K562 (cell line): ENCODE measurements around the gene MEX3A. TPM values are rescaled to one million over a fixed set of nuclear protein-coding genes. Genes with fewer than 3 reads are reported as not detected.

ENCODE experiments used
- ATAC-seq: fragments of 200-7000 bp; cut with Tn5 transposase; 3 replicates; pipeline ENCODE4 v1.9.1; 2020; ENCODE audit warnings: moderate library complexity
- BruUV-seq: library from RNA; stranded (reverse); fragments of 400-500 nt; replicated peaks from 2 replicates; lab custom pipeline; 2021; lab: Mats Ljungman, UMichigan
- CTCF ChIA-PET: fragments of 300-600 bp; formaldehyde crosslinking; extraction: SDS; loops from one replicate; lab custom pipeline; 2021; ENCODE audit warnings: low intra/inter-chr PET ratio; lab: Yijun Ruan, JAX
- POLR2A ChIA-PET: fragments of 300-600, 350-650 bp; sonication (Branson Sonifier 250); formaldehyde crosslinking; extraction: SDS; loops from one replicate; lab custom pipeline; 2021; ENCODE audit warnings: antibody characterized with exemption, inconsistent platforms; lab: Yijun Ruan, JAX
- DNase-seq, 4 experiments: peaks; one replicate each; pipeline versions ENCODE4 v3.0.0 to v3.0.0-alpha.2; 2011 to 2018; ENCODE audit warnings: low spot score in 3 of 4, mixed read lengths in 3 of 4; ENCODE audit errors: extremely low read depth in 1 of 4
- FAIRE-seq: peaks from 2 replicates; lab custom pipeline; 2011; peaks lifted over from hg19 to GRCh38; lab: Jason Lieb, UNC
- H2AFZ ChIP-seq: 2 replicates; pipeline ENCODE4 v1.6.0; 2011; ENCODE audit warnings: low read depth, low read length, control low read depth, inconsistent platforms
- H3K27ac ChIP-seq: fragments of 200-600 bp; 3 replicates; pipeline ENCODE4 v1.8.0; 2011; ENCODE audit warnings: low read depth, mild to moderate bottlenecking, control low read depth, inconsistent platforms, low read length, moderate library complexity, mixed read lengths; ENCODE audit errors: extremely low read depth
- H3K27me3 ChIP-seq, 2 experiments: fragments of 300-600 bp in 1 of 2; 2 replicates in 1 of 2; 3 replicates in 1 of 2; pipeline versions ENCODE4 v1.6.0 to v1.8.0; 2011; ENCODE audit warnings: inconsistent platforms in 2 of 2, low read length in 2 of 2, mild to moderate bottlenecking in 1 of 2, mixed read lengths in 1 of 2, moderate library complexity in 1 of 2; ENCODE audit not compliant: control insufficient read depth in 2 of 2, insufficient read depth in 2 of 2
- H3K36me3 ChIP-seq: fragments of 300-600 bp; 3 replicates; pipeline ENCODE4 v1.8.0; 2011; ENCODE audit warnings: mild to moderate bottlenecking, low read length, inconsistent platforms; ENCODE audit not compliant: control insufficient read depth, insufficient read depth
- H3K4me1 ChIP-seq, 2 experiments: fragments of 200-600 bp in 1 of 2; replicated peaks in 1 of 2; 2 replicates in 1 of 2; 3 replicates in 1 of 2; pipeline versions ENCODE4 v1.5.1 to v1.8.0; 2011; ENCODE audit warnings: inconsistent platforms in 2 of 2, low read length in 2 of 2, mild to moderate bottlenecking in 1 of 2, mixed read lengths in 1 of 2, moderate library complexity in 1 of 2; ENCODE audit not compliant: control insufficient read depth in 2 of 2, insufficient read depth in 2 of 2
- H3K4me2 ChIP-seq: 2 replicates; pipeline ENCODE4 v1.6.1; 2011; ENCODE audit warnings: low read length, control low read depth, inconsistent platforms, mixed read lengths; ENCODE audit not compliant: insufficient read depth
- H3K4me3 ChIP-seq: fragments of 200-600 bp; sonication (generic), shearing (Covaris generic); 2 replicates; pipeline ENCODE4 v1.5.1; 2016; ENCODE audit warnings: control low read depth, inconsistent platforms
- H3K79me2 ChIP-seq: fragments of 200-600 bp; 3 replicates; pipeline ENCODE4 v1.8.0; 2011; ENCODE audit warnings: low read length, inconsistent platforms; ENCODE audit not compliant: control insufficient read depth, insufficient read depth
- H3K9ac ChIP-seq, 2 experiments: 2 replicates each; pipeline versions ENCODE4 v1.6.0 to v1.6.1; 2011; ENCODE audit warnings: low read depth in 2 of 2, low read length in 2 of 2, control low read depth in 1 of 2, inconsistent platforms in 1 of 2, mild to moderate bottlenecking in 1 of 2, mixed read lengths in 1 of 2; ENCODE audit not compliant: insufficient read depth in 1 of 2
- H3K9me1 ChIP-seq: one replicate; pipeline ENCODE4 v1.6.0; 2011; ENCODE audit warnings: inconsistent platforms, mild to moderate bottlenecking, low read length, moderate library complexity; ENCODE audit not compliant: control insufficient read depth, insufficient read depth
- H3K9me3 ChIP-seq: replicated peaks from 2 replicates; pipeline ENCODE4 v1.5.1; 2011; ENCODE audit warnings: low read depth, low read length, inconsistent platforms; ENCODE audit not compliant: control insufficient read depth, insufficient read depth
- H4K20me1 ChIP-seq: replicated peaks from 2 replicates; pipeline ENCODE4 v1.6.1; 2011; ENCODE audit warnings: low read length, inconsistent platforms, mixed read lengths; ENCODE audit not compliant: control insufficient read depth, insufficient read depth
- KLF6 ChIP-seq: fragments of 250-450 bp; sonication (Bioruptor Pico); IDR thresholded peaks from 2 replicates; pipeline ENCODE4 v1.4.0; 2020; ENCODE audit warnings: mild to moderate bottlenecking, moderate library complexity, borderline replicate concordance
- MTF1 ChIP-seq: fragments of 250-450 bp; sonication (Bioruptor Pico); IDR thresholded peaks from 2 replicates; pipeline ENCODE4 v1.9.0; 2021; ENCODE audit warnings: moderate library complexity, mild to moderate bottlenecking, inconsistent platforms, borderline replicate concordance
- PHB2 ChIP-seq: fragments of 450-650 bp; IDR thresholded peaks from 2 replicates; pipeline ENCODE4 v1.6.1; 2017; ENCODE audit warnings: low read depth
- TBL1XR1 ChIP-seq, 2 experiments: IDR thresholded peaks; 2 replicates each; pipeline ENCODE4 v1.6.1; 2012; ENCODE audit warnings: improper control_type of control experiment in 2 of 2, low read length in 2 of 2, mild to moderate bottlenecking in 1 of 2
- TEAD1 ChIP-seq, 2 experiments: fragments of 450-650 bp in 1 of 2; sonication (generic) in 1 of 2; formaldehyde crosslinking; IDR thresholded peaks; 2 replicates each; pipeline versions ENCODE4 v1.4.0 to v1.8.0; 2020 to 2022; ENCODE audit warnings: mild to moderate bottlenecking in 2 of 2, missing genetic modification reagents in 1 of 2
- TEAD4 ChIP-seq, 2 experiments: sonication (generic) in 1 of 2; formaldehyde crosslinking in 1 of 2; IDR thresholded peaks; 2 replicates each; pipeline versions ENCODE4 v1.6.1 to v1.8.0; 2012 to 2022; ENCODE audit warnings: borderline replicate concordance in 1 of 2, inconsistent platforms in 1 of 2, low read length in 1 of 2, mild to moderate bottlenecking in 1 of 2, missing genetic modification reagents in 1 of 2
- ZNF431 ChIP-seq: sonication (generic); formaldehyde crosslinking; IDR thresholded peaks from 2 replicates; pipeline ENCODE4 v1.8.0; 2022; ENCODE audit warnings: mild to moderate bottlenecking, missing genetic modification reagents
- ZNF717 ChIP-seq: fragments of 250-450 bp; sonication (Bioruptor Pico); IDR thresholded peaks from 2 replicates; pipeline ENCODE4 v1.5.0; 2021
- WGBS: fragments of 100-300 bp; shearing (Covaris generic); methylation state at CpG from one replicate; pipeline ENCODE4 v1.1.6; 2016; ENCODE audit warnings: low coverage, mixed read lengths; ENCODE audit not compliant: insufficient coverage; ENCODE audit errors: missing lambda C conversion rate; 5-methylcytosine and 5-hydroxymethylcytosine counted together
- in situ Hi-C: fragments of 300-500 bp; cut with MboI; formaldehyde crosslinking; loops from 4 replicates; pipeline ENCODE4 v1.15.0; 2018; ENCODE audit warnings: inconsistent platforms, mixed read lengths
- intact Hi-C: fragments of 100-400 bp; cut with micrococcal nuclease; formaldehyde crosslinking; loops from 2 replicates; pipeline ENCODE4 v1.14.2; 2022
- polyA plus RNA-seq, 8 experiments: library from polyadenylated mRNA; depleted of rRNA in 4 of 8; stranded (reverse) in 5 of 8; unstranded in 3 of 8; fragments of >200 nt; fragmentation: Nextera tagmentation in 2 of 8; fragmentation: Illumina TruSeq in 1 of 8; extraction: Ambion mirVana in 2 of 8; extraction: Trizol in 1 of 8; gene quantifications; 2 replicates each; pipeline versions ENCODE4 v1.2.1 to v1.2.3, GENCODE V29; 2011 to 2014; ENCODE audit warnings: inconsistent platforms in 1 of 8, missing spikeins in 1 of 8
- total RNA-seq, 7 experiments: library from RNA; depleted of rRNA in 6 of 7; stranded (reverse); fragments of >200 nt in 6 of 7; fragmentation: Illumina TruSeq in 2 of 7; extraction: Trizol in 2 of 7; gene quantifications; 2 replicates each; pipeline versions ENCODE4 v1.2.1 to v1.2.3, GENCODE V29; 2011 to 2021; ENCODE audit warnings: low replicate concordance in 1 of 7
- TF ChIP-seq, protein P1 (sequence below), 2 experiments: fragments of 450-650 bp in 1 of 2; IDR thresholded peaks; 2 replicates each; pipeline ENCODE4 v1.6.1; 2011 to 2017; ENCODE audit warnings: low read depth in 2 of 2, antibody characterized with exemption in 1 of 2, borderline replicate concordance in 1 of 2, low read length in 1 of 2, mild to moderate bottlenecking in 1 of 2, mixed read lengths in 1 of 2; ENCODE audit not compliant: control insufficient read depth in 1 of 2
- TF ChIP-seq, protein P2 (sequence below): sonication (generic); formaldehyde crosslinking; IDR thresholded peaks from 2 replicates; pipeline ENCODE4 v1.8.1; 2023; ENCODE audit warnings: mild to moderate bottlenecking, missing genetic modification reagents

Gene MEX3A
- total and polyA plus RNA-seq, 9 of the 15 experiments (the other 6 are each of a cell fraction or from before 2014, with no cell fraction given), result 0.36 to 13.7 (median 5.2) TPM

DNA sequence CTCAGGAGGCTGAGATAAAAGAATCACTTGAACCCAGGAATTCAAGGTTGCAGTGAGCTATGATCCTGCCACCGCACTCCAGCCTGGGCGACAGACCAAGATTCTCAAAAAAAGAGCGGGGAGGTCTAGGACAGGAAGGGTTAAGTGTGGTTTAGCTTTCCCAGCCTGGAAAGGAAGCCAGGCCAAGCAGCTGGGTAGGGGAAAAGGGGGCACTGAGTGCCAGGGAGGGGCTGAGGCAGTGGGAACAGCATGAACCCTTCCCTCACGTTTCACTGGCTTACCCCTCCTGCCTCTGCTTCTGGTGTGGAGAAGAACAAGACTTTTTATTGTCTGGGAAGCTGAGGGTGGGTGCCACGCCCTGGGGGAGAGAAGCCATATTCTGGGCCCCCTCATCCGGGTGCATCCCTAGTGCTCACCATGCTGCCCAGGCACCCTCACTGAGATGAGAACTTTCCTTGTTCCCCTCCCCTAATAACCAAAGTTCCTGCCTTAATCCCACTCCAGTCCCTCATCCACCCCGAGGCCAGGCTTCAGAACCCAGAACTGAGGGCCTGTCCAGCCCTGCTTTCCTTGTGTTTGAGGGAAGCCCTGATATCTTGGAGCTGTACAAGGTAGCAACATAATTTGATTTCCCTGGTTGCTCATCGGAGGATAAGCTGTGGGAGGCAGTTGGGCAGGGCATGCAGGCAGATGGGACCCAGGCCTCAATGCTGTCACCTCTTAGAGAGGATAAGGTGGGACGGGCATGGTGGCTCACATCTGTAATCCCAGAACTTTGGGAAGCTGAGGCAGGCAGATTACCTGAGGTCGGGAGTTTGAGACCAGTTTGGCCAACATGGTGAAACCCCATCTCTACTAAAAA is 30.2 kb upstream of the MEX3A start:
- Histone ChIP-seq H3K36me3 (no peaks in the 10 kb centered on the region), H3K9ac (peak overlapping the region in 1 of 2 experiments; percentile 1; a peak in 1 of 4 replicates), H3K9me1 (no peaks in the 10 kb centered on the region), H3K79me2 (peaks cover 30% of the 10 kb centered on the region), H3K4me3 (no peak overlapping the region), H3K27ac (no peak overlapping the region), H2AFZ (no peak overlapping the region), H3K4me1 (peaks cover 13 to 27% of the 10 kb centered on the region in 2 experiments), H4K20me1 (no peaks in the 10 kb centered on the region; the same call in 1 of the 2 replicates), H3K27me3 (no peaks in the 10 kb centered on the region), H3K9me3 (no peaks in the 10 kb centered on the region), H3K4me2 (no peak overlapping the region)
- no peak for ATAC-seq
- 58% methylated on average over 10 of the region's 10 CpGs for WGBS
- CTCF ChIA-PET, result no interaction called here
- no TSS peak for BruUV-seq
- TF ChIP-seq, protein P1, sequence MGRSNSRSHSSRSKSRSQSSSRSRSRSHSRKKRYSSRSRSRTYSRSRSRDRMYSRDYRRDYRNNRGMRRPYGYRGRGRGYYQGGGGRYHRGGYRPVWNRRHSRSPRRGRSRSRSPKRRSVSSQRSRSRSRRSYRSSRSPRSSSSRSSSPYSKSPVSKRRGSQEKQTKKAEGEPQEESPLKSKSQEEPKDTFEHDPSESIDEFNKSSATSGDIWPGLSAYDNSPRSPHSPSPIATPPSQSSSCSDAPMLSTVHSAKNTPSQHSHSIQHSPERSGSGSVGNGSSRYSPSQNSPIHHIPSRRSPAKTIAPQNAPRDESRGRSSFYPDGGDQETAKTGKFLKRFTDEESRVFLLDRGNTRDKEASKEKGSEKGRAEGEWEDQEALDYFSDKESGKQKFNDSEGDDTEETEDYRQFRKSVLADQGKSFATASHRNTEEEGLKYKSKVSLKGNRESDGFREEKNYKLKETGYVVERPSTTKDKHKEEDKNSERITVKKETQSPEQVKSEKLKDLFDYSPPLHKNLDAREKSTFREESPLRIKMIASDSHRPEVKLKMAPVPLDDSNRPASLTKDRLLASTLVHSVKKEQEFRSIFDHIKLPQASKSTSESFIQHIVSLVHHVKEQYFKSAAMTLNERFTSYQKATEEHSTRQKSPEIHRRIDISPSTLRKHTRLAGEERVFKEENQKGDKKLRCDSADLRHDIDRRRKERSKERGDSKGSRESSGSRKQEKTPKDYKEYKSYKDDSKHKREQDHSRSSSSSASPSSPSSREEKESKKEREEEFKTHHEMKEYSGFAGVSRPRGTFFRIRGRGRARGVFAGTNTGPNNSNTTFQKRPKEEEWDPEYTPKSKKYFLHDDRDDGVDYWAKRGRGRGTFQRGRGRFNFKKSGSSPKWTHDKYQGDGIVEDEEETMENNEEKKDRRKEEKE (IDR thresholded peaks at IDR 0.05; ENCODE audit: borderline replicate concordance in 1 of 2, control insufficient read depth in 1 of 2, low read depth in 2 of 2, low read length in 1 of 2), result no peak
- TF ChIP-seq TBL1XR1 (IDR thresholded peaks at IDR 0.05; ENCODE audit: low read length in 2 of 2), result no peak
- TF ChIP-seq, protein P2, sequence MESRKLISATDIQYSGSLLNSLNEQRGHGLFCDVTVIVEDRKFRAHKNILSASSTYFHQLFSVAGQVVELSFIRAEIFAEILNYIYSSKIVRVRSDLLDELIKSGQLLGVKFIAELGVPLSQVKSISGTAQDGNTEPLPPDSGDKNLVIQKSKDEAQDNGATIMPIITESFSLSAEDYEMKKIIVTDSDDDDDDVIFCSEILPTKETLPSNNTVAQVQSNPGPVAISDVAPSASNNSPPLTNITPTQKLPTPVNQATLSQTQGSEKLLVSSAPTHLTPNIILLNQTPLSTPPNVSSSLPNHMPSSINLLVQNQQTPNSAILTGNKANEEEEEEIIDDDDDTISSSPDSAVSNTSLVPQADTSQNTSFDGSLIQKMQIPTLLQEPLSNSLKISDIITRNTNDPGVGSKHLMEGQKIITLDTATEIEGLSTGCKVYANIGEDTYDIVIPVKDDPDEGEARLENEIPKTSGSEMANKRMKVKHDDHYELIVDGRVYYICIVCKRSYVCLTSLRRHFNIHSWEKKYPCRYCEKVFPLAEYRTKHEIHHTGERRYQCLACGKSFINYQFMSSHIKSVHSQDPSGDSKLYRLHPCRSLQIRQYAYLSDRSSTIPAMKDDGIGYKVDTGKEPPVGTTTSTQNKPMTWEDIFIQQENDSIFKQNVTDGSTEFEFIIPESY, result no peak
- TF ChIP-seq ZNF717 (CRISPR knock-in tag), result no peak
- no peak for TF ChIP-seq ZNF431 (CRISPR knock-in tag)
- TF ChIP-seq MTF1 (CRISPR knock-in tag), result no peak
- TF ChIP-seq KLF6 (CRISPR knock-in tag), result no peak
- no peak for TF ChIP-seq PHB2
- TF ChIP-seq TEAD1 (CRISPR knock-in tag; IDR thresholded peaks at IDR 0.05), result no peak
- TF ChIP-seq TEAD4 (IDR thresholded peaks at IDR 0.05; ENCODE audit: low read length), result no peak
- TF ChIP-seq TEAD4 (CRISPR knock-in tag; IDR thresholded peaks at IDR 0.05; ENCODE audit: borderline replicate concordance), result no peak
- in situ Hi-C loops (no loop called here), intact Hi-C loops (loop anchor here (5.0 kb wide), 1 partner anchor 395 kb away; no protein-coding TSS in a partner anchor)
- POLR2A ChIA-PET, result interaction anchor here (0.5 to 4.2 kb wide), 6 partner anchors 7 to 1025 kb away, joined by 3 to 40 read pairs (median 4); no protein-coding TSS in a partner anchor
- no peak for FAIRE-seq
- no peak for DNase-seq
